Raji (cell line): Measurements from ENCODE around the gene AHSG.

Source experiments
- POLR2A ChIP-seq: IDR thresholded peaks from 2 replicates; pipeline ENCODE4 v1.6.1; 2011; ENCODE audit warnings: low read depth, low read length, control low read depth; ENCODE audit not compliant: insufficient read depth

The AHSG gene, protein sequence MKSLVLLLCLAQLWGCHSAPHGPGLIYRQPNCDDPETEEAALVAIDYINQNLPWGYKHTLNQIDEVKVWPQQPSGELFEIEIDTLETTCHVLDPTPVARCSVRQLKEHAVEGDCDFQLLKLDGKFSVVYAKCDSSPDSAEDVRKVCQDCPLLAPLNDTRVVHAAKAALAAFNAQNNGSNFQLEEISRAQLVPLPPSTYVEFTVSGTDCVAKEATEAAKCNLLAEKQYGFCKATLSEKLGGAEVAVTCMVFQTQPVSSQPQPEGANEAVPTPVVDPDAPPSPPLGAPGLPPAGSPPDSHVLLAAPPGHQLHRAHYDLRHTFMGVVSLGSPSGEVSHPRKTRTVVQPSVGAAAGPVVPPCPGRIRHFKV

DNA sequence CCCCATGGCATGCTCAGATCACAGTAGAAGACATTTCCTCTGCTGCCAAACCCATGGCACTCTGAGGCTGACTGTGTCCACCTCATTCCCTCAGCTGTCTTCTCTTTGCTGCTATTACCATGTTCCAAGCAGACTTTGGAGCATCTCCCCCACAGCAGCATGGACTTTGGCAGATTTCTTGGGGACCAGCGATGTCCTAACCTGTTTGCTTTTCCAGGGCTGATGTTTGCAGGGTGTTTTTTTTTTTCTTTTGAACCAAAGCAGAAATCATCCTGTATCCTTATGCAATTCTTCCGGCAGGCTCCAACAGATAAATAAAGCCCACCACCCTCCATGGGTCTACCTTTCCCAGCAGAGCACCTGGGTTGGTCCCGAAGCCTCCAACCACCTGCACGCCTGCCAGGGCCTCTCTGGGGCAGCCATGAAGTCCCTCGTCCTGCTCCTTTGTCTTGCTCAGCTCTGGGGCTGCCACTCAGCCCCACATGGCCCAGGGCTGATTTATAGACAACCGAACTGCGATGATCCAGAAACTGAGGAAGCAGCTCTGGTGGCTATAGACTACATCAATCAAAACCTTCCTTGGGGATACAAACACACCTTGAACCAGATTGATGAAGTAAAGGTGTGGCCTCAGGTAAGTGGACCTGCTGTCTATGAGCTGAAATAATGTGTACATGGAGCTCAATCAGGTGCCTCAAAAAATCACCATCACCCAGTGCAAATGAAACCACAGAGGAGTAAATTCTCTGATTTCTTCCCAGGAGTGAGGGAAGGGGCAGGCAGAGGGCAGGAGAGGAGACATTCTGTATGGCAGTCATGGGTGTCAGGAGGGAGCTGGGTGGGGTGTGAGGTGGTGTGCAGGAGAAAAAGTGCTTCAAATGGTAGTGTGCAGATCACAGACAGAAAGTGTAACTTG lies at the start of gene AHSG:
AHSG (plus strand) TSS at position 340 of the 916 bp plus-strand sequence; CDS start at position 422, 82 bp downstream.
- TF ChIP-seq POLR2A: no peak

DNA sequence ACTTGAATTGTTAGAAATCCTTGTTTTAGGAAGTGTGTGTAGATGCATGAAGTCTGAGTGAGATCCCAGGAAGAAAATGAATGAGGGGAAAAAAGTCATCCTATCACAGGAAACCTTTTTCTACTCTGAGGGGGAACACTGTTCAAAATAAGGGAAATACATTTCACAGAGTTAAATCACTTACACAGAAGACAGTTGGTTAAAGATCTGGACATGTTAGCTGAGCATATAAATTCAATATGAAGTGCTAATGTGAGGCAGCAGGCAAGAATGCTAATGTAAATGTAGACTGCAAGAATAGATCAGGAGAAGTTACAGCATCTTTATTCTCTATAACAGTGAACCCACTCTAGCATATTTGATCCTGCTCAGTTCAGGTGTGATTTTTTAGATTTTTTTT lies 48.3 kb upstream of the AHSG start:
- TF ChIP-seq POLR2A: no peak

DNA sequence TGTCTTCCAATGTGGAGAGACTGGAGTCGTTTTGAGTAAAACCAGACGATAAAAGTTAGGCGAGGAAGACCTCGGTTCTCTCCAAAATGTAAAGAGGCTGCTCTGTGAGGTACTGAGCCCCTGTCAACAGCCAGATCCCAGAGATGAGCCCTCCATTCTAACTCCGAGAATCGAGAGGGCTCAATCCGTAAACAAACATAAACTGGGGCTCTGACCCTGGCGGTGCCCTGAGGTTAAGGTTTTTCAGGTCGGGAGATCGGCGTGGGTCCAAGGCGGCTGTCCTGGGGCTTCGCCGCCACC lies 46.1 kb upstream of the AHSG start:
- TF ChIP-seq POLR2A: no peak

DNA sequence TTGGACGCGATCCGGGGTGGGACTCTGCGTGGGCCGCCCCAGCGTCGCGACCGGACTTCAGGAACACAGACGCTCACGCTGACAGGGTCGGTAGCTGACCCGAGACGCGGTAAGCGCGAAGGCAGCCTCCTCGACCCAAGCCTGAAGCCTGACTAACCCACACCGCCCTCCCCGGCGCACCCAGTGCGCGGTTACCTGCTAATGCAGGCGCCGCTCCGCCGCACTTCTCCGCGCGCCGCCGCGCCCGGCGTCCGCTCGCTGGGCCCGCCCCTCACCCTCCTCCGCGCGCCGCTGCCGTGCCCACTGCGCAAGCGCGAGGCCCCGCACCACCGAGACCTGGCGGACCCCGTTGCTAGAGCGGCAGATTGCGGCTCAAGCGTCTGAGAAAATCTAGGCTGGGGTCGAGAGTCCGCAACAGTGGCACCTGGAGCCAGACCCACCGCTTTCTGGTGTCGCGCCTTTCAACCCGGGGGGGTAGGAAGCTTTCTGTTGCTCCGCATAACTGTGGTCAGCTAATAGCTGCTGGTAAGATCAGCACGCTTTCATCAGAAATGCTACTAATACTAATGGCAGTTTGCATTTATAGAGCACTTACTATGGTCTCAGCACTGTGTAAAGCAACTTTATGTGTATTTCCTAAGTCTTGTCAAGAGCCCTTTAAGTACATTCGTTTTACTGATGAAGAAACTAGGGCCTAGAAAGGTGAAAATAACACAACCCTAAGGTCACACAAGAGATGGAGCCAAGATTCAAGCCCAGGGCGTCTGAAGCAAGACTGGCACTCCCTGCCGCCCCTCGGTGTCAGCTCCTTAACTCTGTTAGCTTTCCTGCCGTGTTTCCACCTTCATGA lies 45.6 kb upstream of the AHSG start, which contains the start of gene TBCCD1:
TBCCD1 (minus strand) TSS at position 268 of the 850 bp plus-strand sequence. CDS start 3,010 bp downstream, outside the sequence.
- peak; percentile 99 for TF ChIP-seq POLR2A

DNA sequence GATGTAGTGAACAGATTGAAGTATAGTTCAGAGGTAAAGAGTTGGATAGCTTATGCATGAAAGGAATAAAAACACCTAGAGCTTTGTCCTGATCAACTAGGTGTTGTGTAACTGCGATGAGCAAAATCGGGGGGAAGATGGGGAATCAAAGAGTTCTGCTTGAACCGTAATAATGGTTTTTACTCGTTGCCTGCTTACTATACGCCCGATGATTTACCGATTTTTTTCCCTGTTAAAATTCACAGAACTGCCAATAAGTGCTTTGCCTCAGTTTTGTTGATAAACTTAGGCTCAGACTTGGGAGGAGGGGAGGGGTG lies 43.1 kb upstream of the AHSG start:
- no peak for TF ChIP-seq POLR2A

DNA sequence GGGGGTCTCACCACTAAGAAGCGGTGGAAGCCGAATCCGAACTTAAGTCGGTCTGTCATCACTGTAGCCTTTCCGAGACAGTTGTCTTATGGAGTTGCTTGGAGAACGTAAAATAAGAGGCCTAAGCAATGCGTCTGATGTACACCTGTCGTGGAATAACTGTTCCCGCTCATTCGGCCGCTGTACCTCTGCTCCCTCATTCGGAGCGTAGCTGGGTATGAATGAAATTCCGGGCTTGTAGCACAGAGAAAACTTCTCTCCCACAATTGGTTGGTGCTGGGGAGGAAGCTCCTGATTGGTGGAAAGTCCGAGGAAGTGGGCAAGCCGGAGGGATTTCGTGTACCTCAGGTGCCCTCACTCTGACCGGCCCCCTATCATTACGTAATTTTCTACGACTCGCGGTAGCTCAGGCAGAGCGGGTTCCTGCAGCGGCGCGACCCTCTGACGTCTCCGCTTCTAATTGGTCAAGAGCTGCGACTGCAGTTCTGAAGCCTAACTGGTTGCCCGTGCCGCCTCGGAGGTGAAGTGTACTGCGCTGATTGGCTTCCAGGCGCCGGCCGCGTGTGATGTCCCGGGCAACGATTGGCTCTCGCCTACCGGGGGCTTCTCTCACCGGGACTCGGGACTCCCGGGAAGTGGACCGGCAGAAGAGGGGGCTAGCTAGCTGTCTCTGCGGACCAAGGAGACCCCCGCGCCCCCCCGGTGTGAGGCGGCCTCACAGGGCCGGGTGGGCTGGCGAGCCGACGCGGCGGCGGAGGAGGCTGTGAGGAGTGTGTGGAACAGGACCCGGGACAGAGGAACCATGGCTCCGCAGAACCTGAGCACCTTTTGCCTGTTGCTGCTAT lies 42.5 kb upstream of the AHSG start, which contains the start of gene DNAJB11:
DNAJB11 (plus strand) TSS at position 625 of the 845 bp plus-strand sequence; CDS start at position 803, 178 bp downstream.
- peak; percentile 96 for TF ChIP-seq POLR2A

DNA sequence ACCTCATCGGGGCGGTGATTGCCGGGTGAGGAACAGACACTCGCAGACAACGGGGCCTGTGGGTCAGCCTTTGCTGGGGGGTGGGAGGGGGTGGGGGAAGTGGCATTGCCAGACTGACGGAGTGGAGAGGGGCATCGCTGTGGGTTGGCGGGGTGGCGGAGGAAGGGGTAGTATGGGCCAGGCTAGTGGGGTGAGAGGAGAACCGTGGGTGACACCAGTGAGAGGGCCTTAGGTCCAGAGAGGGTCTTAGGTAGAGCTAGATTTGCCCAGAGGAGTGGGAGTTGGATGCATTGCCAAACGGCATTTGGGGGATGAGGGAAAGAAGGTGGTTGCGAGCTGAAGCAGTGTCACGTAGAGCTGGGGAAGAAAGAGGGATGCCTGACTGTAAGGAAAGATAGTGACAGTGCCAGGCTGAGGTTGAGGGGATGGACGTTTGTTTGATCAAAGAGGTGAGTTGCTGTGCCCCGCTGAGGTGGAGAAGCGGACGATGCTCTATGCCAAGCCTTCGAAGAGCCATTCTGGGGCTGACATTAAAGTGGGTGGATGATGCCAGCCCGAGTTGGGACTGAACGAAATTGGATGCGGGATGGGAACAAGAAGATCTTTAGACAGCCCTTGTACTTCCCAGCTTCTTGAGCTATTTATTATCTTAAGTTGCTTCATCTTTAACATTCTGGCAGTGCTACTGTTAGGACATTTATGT lies 41.8 kb upstream of the AHSG start:
- no peak for TF ChIP-seq POLR2A

DNA sequence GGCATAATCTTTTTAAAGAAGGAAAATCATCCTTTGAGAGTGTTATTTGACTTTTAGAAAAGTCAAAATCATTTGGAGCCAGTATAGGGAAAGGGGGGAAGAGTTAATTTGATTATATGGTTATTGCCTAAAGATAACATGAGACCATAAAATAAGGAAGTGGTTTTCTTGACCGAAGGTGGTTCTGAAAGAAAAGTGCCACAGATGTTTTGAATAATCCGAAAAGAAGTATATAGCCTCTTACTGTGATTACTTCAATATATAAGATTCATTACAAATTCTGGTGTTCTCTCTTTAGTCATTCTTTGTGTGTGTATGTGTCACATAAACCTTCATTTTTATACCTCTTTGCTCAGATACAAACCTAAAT lies 41.2 kb upstream of the AHSG start:
- no peak for TF ChIP-seq POLR2A

DNA sequence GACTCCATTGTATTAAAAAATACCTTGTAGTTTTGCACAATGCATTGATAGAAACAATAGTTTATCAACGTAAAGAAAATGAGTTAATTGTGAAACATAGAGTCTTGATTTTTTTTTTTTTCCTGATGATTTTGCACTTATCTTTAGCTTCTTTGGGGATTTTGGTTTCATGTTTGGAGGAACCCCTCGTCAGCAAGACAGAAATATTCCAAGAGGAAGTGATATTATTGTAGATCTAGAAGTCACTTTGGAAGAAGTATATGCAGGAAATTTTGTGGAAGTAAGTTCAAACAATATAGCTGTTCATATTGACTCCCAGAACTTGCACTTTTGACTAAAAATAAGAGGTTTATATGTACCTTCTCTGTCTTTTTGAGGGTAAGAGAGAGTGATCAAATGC lies 35.3 kb upstream of the AHSG start:
- TF ChIP-seq POLR2A: no peak

DNA sequence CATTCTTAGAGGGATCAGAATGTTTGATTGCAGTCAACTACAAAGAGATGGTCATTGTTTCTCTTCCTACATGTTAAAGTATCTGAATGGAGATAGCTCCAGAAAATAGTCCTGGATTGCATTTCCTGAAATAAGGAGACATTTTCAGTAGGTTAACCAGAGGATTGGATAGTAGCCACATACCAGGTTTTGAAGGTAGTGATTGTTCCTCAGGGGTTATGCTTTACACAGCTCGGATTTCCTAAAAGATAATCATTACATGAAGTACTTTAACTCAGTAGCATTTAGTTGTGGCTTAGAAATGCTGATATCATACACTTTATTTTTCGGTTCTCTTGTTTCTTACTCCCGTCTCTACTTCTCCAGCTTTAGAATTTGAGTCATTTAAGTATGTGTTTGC lies 32.1 kb upstream of the AHSG start:
- TF ChIP-seq POLR2A: no peak

DNA sequence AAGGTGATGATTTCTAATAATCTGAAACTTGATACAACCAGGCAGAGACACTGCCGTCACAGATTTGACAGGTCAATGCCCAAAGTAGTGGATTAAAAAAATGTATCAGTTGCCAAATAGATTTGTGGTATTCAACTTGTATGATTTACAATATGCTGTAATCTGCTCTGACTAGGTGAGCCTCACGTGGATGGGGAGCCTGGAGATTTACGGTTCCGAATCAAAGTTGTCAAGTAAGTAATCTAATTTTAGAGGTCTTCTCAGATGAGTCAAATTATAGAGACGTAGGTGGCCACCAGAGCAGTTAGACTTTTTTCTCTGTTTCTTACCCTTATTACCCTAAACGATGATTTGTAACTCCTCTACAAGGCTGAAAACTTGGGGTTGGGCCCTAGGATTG lies 30.3 kb upstream of the AHSG start:
- no peak for TF ChIP-seq POLR2A

DNA sequence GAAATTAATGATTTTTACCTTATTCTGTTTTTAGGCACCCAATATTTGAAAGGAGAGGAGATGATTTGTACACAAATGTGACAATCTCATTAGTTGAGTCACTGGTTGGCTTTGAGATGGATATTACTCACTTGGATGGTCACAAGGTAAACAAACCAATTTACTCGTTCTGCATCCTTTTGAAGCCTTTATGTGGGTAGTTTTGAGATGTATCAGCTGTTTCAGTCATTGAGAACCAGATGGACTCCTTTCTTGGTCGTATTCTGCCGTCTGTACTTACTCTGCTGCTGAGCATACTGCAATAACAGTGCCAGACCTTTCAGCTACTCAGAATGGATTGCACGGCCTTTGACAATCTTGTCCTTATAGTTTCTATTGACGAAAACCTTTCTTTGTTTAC lies 29.0 kb upstream of the AHSG start:
- TF ChIP-seq POLR2A: no peak

DNA sequence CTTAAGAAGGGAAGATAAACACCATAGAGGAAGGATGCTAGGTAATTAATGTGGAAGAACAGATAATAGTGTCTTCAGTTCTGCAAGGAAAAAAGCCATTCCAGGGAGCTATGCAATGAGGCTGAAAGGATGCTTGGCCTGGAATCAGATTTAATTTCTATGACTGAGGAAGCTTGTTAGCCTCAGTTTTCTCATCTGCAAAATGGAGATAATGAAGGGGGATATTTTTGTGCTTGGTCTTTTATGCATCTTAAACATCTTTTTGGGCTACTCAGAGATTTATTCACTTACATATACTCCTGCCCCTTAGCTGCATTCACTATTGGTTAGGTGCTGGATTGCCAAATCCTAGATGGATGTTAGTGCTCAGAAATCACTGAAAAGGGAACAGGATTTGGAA lies 25.7 kb upstream of the AHSG start:
- no peak for TF ChIP-seq POLR2A

DNA sequence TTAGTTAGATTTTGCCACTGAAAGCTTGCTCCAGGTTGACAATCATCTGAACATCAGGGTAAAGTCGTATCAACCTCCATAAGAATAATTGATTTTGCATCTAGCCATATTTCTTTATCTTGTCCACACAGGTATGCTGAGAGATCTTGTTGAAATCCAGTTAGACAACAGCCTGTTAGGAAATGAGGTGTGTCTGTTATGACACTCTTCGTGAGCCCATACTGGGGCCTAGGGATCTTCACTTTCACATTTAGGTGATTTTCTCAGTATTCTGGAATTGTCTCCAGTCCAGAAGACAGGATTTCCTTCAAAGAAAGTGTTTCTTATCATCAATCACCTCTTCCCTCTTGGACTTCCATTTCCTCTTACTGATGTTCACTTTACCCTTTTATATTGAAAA lies 24.2 kb upstream of the AHSG start:
- no peak for TF ChIP-seq POLR2A

DNA sequence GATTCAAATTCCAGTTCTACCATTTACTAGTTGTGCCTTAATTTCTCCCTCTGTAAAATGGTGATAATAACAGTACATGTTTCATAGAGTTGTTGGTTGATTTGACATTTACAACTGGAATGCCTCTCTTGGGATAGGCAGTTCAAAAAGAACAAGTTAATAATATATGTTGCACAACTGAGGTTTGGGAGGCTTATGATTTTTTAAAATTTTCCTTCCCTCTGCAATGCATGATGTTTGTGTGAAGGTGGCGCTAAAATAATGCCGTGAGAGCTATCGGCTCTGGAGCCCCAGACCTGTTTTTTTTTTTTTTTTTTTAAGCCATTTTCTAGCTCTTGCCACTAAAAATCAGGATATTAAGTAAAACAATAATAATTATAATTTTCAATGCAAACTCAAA lies 23.7 kb upstream of the AHSG start:
- no peak for TF ChIP-seq POLR2A
